ENCODE measurements around the gene UXT. TPM values are rescaled to one million over a fixed set of nuclear protein-coding genes. Genes with fewer than 3 reads are reported as not detected.
"Not testable (repeated sequence)": the region's sequence is repeated elsewhere in the genome, so short reads cannot be mapped to it uniquely, and the experiment has no call there.

Gene UXT
- total and polyA plus RNA-seq, 7 donors: 67.8 to 172 (median 87.1) TPM

DNA sequence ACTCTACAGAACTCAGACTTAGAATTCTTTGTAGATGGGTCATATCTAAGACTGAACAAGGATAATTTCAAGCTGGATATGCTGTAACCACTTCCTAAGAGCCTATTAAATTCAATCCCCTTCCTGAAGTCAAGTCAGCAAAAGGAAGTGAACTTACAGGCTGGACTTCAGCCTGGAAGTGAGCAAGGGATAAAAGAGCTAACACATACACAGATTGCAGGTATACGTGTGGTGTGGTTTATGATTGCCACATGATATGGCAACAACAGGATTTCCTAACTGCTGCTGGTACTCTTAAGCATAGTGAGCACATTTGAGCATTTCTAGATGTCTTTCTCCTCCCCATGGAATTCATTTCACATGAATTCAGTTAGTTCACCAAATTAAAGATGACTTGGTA lies 38.2 kb upstream of the UXT start:
- Histone ChIP-seq H3K4me3 (no peak overlapping the region), H3K36me3 (ENCODE audit: insufficient read depth in 1 of 2, low read depth in 1 of 2) (no peaks in the 10 kb centered on the region), H3K27me3 (ENCODE audit: insufficient read depth in 3 of 3, low read length in 2 of 3) (peaks cover 0 to 6% (median 0%) of the 10 kb centered on the region in 3 donors), H3K4me1 (no peaks in the 10 kb centered on the region), H3K27ac (no peak overlapping the region), H3K9me3 (peaks cover 9% of the 10 kb centered on the region)
- no peak for DNase-seq
- TF ChIP-seq, protein P1, sequence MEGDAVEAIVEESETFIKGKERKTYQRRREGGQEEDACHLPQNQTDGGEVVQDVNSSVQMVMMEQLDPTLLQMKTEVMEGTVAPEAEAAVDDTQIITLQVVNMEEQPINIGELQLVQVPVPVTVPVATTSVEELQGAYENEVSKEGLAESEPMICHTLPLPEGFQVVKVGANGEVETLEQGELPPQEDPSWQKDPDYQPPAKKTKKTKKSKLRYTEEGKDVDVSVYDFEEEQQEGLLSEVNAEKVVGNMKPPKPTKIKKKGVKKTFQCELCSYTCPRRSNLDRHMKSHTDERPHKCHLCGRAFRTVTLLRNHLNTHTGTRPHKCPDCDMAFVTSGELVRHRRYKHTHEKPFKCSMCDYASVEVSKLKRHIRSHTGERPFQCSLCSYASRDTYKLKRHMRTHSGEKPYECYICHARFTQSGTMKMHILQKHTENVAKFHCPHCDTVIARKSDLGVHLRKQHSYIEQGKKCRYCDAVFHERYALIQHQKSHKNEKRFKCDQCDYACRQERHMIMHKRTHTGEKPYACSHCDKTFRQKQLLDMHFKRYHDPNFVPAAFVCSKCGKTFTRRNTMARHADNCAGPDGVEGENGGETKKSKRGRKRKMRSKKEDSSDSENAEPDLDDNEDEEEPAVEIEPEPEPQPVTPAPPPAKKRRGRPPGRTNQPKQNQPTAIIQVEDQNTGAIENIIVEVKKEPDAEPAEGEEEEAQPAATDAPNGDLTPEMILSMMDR (IDR thresholded peaks at IDR 0.05): no peak
- ATAC-seq: no peak
- intact Hi-C loops (cut with DNase I): no loop called here
- 55 to 71% (median 63%) methylated on average over 1 of the region's 1 CpG for WGBS, 3 donors

DNA sequence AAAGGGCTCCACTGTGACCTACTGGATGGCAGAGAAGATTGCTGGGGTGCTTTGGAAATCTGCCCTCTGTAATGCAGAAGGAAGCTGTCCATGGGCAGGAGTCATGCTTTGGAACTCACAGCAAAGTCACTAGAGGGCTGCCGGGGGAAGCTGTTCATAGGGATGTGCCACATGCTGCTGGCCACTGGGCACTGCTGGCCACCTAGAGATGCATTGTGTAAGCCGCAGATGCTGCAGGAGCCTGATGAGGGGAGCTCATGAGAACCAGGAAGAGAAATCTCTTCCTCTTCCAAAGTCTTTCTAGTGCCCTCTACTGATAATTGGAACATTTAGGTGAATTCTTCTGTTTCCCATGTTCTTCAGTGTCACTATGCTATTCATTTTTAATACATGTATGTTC lies 31.2 kb upstream of the UXT start:
- no peaks in the 10 kb centered on the region for H3K4me1 ChIP-seq
- 34 to 60% (median 55%) methylated on average over 1 to 2 of the region's 2 CpGs for WGBS, 3 donors
- H3K27ac ChIP-seq: no peak overlapping the region
- intact Hi-C loops (cut with DNase I): no loop called here
- ATAC-seq (no peak), DNase-seq (no peak)
- H3K27me3 ChIP-seq (ENCODE audit: insufficient read depth in 3 of 3, low read length in 2 of 3): peaks cover 0 to 19% (median 0%) of the 10 kb centered on the region in 3 donors
- H3K4me3 ChIP-seq: no peak overlapping the region
- TF ChIP-seq, protein P1 (IDR thresholded peaks at IDR 0.05): no peak
- no peaks in the 10 kb centered on the region for H3K36me3 ChIP-seq (ENCODE audit: insufficient read depth in 1 of 2, low read depth in 1 of 2)
- no peaks in the 10 kb centered on the region for H3K9me3 ChIP-seq

DNA sequence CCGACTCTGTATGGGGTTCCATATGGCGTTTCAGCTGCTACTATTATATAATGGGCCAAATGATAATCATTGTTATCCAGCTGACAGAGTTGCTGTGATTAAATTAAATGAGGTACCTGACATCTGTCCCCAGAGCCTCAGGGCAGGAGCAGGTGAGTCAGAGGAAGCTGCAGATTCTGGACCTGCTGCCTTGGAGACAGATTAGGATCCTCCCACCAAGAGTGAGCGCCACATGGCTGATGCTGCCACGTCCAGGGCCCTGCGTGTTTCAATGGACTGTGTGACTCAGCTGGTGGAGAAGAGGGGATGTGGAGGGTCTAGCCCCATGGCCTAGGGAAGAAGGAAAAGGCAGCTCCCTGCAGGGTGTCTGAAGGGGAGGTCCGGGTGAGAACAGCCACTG lies 28.3 kb upstream of the UXT start:
- DNase-seq (no peak), ATAC-seq (no peak)

DNA sequence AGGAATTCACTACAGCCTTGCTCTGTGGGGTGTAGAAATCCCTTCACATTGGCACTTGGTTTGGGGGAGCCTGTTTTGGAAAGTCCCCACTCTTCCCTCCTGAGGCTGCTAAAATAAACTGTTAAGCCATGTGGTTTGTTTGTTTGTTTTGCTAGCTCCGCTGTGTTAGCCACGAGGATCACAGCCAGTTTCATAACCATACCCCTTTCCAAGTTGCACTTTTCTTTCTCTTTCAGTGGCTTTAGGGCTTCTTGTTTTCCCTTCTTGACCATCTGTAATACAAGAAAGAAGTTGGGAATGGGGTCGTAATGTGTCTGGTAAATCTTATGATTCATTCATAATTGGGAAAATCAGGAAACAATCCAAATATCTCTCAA lies 24.8 kb upstream of the UXT start:
- Histone ChIP-seq H3K4me1 (no peaks in the 10 kb centered on the region), H3K27me3 (ENCODE audit: insufficient read depth in 3 of 3, low read length in 2 of 3) (peaks cover 0 to 6% (median 0%) of the 10 kb centered on the region in 3 donors), H3K9me3 (no peaks in the 10 kb centered on the region), H3K27ac (no peak overlapping the region), H3K36me3 (ENCODE audit: insufficient read depth in 1 of 2, low read depth in 1 of 2) (no peaks in the 10 kb centered on the region), H3K4me3 (no peak overlapping the region)
- 33 to 52% (median 41%) methylated on average over 3 of the region's 3 CpGs for WGBS, 3 donors
- DNase-seq (no peak), ATAC-seq (no peak)
- intact Hi-C loops (cut with DNase I): no loop called here
- TF ChIP-seq, protein P1 (IDR thresholded peaks at IDR 0.05): no peak

More for the DNA sequence above, 28.3 kb upstream of the UXT start:
- no peak overlapping the region for H3K27ac ChIP-seq
- TF ChIP-seq, protein P1 (IDR thresholded peaks at IDR 0.05): no peak
- H3K27me3 ChIP-seq (ENCODE audit: insufficient read depth in 3 of 3, low read length in 2 of 3): peaks cover 0 to 17% (median 0%) of the 10 kb centered on the region in 3 donors
- no peaks in the 10 kb centered on the region for H3K9me3 ChIP-seq
- intact Hi-C loops (cut with DNase I): no loop called here
- H3K4me3 ChIP-seq: no peak overlapping the region
- WGBS, 3 donors: 53 to 73% (median 53%) methylated on average over 5 to 6 of the region's 6 CpGs
- no peaks in the 10 kb centered on the region for H3K4me1 ChIP-seq
- H3K36me3 ChIP-seq (ENCODE audit: insufficient read depth in 1 of 2, low read depth in 1 of 2): no peaks in the 10 kb centered on the region

DNA sequence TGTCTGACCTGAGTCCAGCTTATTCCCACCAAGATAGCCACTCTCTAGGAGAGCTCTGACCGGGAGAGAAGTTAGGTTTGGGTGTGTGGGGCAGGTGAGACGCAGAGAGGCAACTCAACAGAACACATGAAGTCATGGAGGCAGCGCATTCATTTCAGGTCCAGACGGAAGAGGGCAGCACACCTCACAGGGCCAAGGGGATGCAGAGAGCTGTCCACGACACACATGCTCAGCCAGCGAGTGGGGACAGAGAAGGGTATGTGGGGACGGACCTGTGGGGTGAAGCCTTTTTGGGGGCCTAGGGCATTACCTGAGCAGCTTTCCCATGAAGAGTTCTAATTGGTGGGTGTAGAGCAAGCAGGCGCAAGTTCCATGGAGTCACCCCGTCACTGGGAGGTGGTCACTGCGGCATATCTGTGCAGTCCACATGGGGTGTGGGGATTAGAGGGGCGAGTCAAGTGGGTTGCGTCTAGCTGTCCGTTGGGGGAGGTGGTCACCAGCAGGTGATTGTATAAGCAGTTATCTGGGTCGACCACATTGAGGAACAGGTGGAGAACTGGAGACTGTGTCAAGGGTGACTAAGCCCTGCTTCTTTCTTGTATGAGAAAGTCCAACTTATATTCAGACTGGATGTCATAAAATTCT lies 24.3 kb upstream of the UXT start:
- no peaks in the 10 kb centered on the region for H3K36me3 ChIP-seq (ENCODE audit: insufficient read depth in 1 of 2, low read depth in 1 of 2)
- H3K27ac ChIP-seq: no peak overlapping the region
- no peaks in the 10 kb centered on the region for H3K4me1 ChIP-seq
- H3K9me3 ChIP-seq: no peaks in the 10 kb centered on the region
- H3K27me3 ChIP-seq (ENCODE audit: insufficient read depth in 3 of 3, low read length in 2 of 3): peaks cover 0 to 10% (median 0%) of the 10 kb centered on the region in 3 donors
- TF ChIP-seq, protein P1 (IDR thresholded peaks at IDR 0.05): no peak
- 78 to 92% (median 86%) methylated on average over 7 to 14 of the region's 14 CpGs for WGBS, 3 donors
- ATAC-seq: no peak
- intact Hi-C loops (cut with DNase I): no loop called here
- H3K4me3 ChIP-seq: no peak overlapping the region
- no peak for DNase-seq

DNA sequence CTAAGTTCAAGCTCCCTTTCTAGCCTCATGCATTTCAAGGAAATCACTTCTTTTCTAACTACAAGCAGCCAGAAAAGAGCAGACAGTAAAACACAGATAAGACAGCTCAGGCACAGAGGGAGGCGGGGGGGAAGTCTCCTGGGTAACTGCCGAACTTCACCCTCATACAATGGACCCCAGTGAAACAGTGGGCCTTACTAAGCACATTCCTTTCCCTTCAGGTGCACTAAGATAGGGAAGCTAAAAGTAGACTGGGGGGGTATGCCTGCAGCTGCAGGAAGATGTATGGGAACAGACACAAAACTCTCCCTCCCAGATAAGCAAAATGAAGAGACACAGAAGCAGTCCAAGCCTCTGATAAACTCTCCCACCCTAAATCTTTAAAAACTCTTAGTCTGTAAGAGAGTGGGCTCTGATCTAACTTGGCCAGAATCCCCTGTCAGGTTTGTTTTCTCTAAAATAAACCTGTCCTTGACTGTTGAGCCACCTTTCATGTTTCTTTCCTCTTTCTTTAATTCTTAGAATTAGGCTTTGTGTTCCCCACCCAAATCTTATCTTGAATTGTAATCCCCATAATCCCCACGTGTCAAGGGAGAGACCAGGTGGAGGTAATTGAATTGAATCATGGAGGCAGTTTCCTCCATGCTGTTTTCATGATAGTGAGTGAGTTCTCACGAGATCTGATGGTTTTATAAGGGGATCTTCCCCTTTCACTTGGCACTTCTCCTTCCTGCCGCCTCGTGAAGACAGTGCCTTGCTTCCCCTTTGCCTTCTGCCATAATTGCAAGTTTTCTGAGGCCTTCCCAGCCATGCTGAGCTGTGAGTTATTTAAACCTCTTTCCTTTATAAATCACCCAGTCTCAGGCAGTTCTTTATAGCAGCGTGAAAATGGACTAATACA lies 17.2 kb upstream of the UXT start:
- intact Hi-C loops (cut with DNase I); H3K4me1 ChIP-seq; H3K27ac ChIP-seq; DNase-seq; H3K4me3 ChIP-seq; H3K27me3 ChIP-seq (ENCODE audit: insufficient read depth in 3 of 3, low read length in 2 of 3); ATAC-seq; H3K9me3 ChIP-seq; H3K36me3 ChIP-seq (ENCODE audit: insufficient read depth in 1 of 2, low read depth in 1 of 2): not testable (repeated sequence)
- 57 to 65% (median 61%) methylated on average over 7 of the region's 7 CpGs for WGBS, 3 donors

Measured in psoas muscle (tissue), 8 donors.